ENCODE data around the gene OR10T2.

OR10T2 gene

DNA sequence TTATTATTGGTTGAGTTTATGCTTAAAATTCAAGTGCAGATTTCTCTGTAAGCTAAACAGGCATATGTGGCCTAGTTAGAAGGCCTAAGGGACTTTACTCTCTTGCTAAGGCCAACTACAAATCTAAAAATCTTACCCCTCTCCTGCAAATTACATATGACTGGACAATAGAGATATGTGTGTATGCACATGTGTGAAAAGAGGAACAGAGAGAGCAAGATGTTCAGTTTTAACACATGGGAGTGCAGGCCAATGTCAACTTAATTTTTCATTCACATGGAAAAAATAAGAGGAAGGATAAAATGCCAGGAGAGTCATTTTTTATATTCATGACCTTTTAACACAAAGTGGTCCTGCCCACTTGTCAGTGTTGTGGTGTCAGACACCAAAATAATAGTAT lies 18.3 kb upstream of the OR10T2 start:
- no peak for TF ChIP-seq CTCF (conservative IDR thresholded peaks at IDR 0.05; ENCODE audit: low read length)
- no peak for DNase-seq (ENCODE audit: low read depth)
- no peak overlapping the region for H3K4me3 ChIP-seq (ENCODE audit: low read length)

DNA sequence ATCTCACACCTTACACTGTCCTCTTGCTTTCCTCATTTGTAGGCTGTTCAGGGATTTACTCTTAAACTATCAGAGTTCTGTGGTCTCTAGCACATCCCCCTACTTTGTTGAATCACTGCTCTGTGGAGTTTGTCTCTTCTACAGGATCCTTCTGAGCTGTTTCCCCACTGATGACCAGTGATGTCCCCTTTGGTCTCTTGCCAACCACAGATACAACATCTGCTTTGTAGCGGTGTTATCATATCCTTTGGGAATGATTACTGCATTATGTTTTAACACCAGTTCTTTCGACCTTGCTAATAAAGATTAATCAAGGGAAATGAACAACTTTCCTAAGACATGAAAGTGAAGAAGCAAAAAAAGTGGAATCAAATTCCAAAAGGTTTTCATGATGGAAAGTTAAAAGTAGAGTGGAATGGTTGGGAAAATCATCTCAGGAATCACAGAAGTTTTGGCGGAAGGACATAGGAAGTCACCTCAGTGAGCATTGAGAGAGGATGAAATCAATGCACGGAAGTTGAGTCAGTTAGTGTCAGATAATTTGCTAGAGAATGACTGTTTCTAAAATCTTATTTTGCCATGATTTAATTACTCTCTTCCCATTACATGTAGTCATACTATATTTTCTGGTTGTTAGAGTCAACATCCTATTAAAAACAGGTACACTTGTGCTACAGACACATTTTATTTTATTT lies 15.5 kb upstream of the OR10T2 start:
- TF ChIP-seq CTCF (conservative IDR thresholded peaks at IDR 0.05; ENCODE audit: low read length) = no peak
- no peak for DNase-seq (ENCODE audit: low read depth)
- no peak overlapping the region for H3K4me3 ChIP-seq (ENCODE audit: low read length)

GRCh38 chr1:158407092-158407491 lies 7.8 kb upstream of the OR10T2 start:
- DNase-seq (ENCODE audit: low read depth) = no peak
- TF ChIP-seq CTCF (conservative IDR thresholded peaks at IDR 0.05; ENCODE audit: low read length) = no peak
- no peak overlapping the region for H3K4me3 ChIP-seq (ENCODE audit: low read length)

GRCh38 chr1:158400871-158401270 lies 1.6 kb upstream of the OR10T2 start:
- H3K4me3 ChIP-seq (ENCODE audit: low read length) = no peak overlapping the region
- TF ChIP-seq CTCF (conservative IDR thresholded peaks at IDR 0.05; ENCODE audit: low read length) = no peak
- DNase-seq (ENCODE audit: low read depth) = no peak

DNA sequence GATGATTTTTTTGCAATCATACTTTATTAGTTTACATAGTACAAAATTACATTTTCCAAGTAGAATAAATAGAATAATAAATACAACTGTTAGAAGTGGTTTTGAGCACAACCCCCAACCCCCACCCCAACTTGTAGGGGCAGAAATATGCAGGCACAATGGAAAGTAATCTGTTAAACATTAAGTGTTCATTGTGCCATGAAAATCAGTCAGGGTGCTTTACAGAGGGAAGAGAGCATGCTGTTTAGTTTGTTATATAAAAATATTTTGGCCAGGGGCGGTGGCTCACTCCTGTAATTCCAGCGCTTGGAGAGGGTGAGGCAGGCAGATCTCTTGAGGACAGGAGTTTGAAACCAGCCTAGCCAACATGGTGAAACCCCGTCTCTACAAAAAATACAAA lies 2.6 kb downstream of the OR10T2 start:
- no peak for DNase-seq (ENCODE audit: low read depth)
- no peak overlapping the region for H3K4me3 ChIP-seq (ENCODE audit: low read length)
- no peak for TF ChIP-seq CTCF (conservative IDR thresholded peaks at IDR 0.05; ENCODE audit: low read length)

- no peak overlapping the region for H3K4me3 ChIP-seq (ENCODE audit: low read length)
- DNase-seq (ENCODE audit: low read depth) = no peak
- TF ChIP-seq CTCF (conservative IDR thresholded peaks at IDR 0.05; ENCODE audit: low read length) = no peak
These were observed 5.8 kb downstream of the OR10T2 start for GRCh38 chr1:158393476-158393875.

GRCh38 chr1:158391099-158391498 lies 8.2 kb downstream of the OR10T2 start:
- no peak for TF ChIP-seq CTCF (conservative IDR thresholded peaks at IDR 0.05; ENCODE audit: low read length)
- no peak overlapping the region for H3K4me3 ChIP-seq (ENCODE audit: low read length)
- no peak for DNase-seq (ENCODE audit: low read depth)
